Mesendoderm (in vitro differentiated cells): Measurements from ENCODE around the gene MYBPC3.

Experiments used
- DNase-seq: peaks from one replicate; pipeline ENCODE4 v3.0.0; 2013
- H2AK5ac ChIP-seq: 2 replicates; pipeline ENCODE4 v1.6.1; 2013; ENCODE audit warnings: low read length, inconsistent platforms
- H2BK120ac ChIP-seq: 2 replicates; pipeline ENCODE4 v1.6.1; 2013; ENCODE audit warnings: low read depth, mild to moderate bottlenecking, low read length, moderate library complexity, mixed read lengths
- H2BK15ac ChIP-seq: replicated peaks from 2 replicates; pipeline ENCODE4 v1.6.1; 2013; ENCODE audit warnings: low read depth, mild to moderate bottlenecking, moderate library complexity
- H2BK5ac ChIP-seq: 2 replicates; pipeline ENCODE4 v1.6.1; 2013; ENCODE audit warnings: low read length, inconsistent platforms
- H3K18ac ChIP-seq: 2 replicates; pipeline ENCODE4 v1.6.1; 2013; ENCODE audit warnings: mild to moderate bottlenecking, low read length, mixed read lengths
- H3K23ac ChIP-seq: one replicate; pipeline ENCODE4 v1.6.1; 2013; ENCODE audit warnings: low read length
- H3K27ac ChIP-seq: 2 replicates; pipeline ENCODE4 v1.5.1; 2013; ENCODE audit warnings: low read depth, mild to moderate bottlenecking, inconsistent platforms, low read length, moderate library complexity
- H3K27me3 ChIP-seq: 2 replicates; pipeline ENCODE4 v1.6.1; 2013; ENCODE audit warnings: low read length, control low read depth, mild to moderate bottlenecking, inconsistent platforms; ENCODE audit not compliant: insufficient read depth, poor library complexity
- H3K36me3 ChIP-seq: 2 replicates; pipeline ENCODE4 v1.6.1; 2013; ENCODE audit warnings: low read length, inconsistent platforms; ENCODE audit not compliant: control insufficient read depth, insufficient read depth
- H3K4ac ChIP-seq: one replicate; pipeline ENCODE4 v1.6.1; 2013; ENCODE audit warnings: low read depth, mild to moderate bottlenecking, low read length, moderate library complexity
- H3K4me1 ChIP-seq: 2 replicates; pipeline ENCODE4 v1.6.1; 2013; ENCODE audit warnings: low read depth, low read length, inconsistent platforms; ENCODE audit not compliant: control insufficient read depth
- H3K4me2 ChIP-seq: 2 replicates; pipeline ENCODE4 v1.6.1; 2013; ENCODE audit warnings: low read length
- H3K4me3 ChIP-seq: 2 replicates; pipeline ENCODE4 v1.5.1; 2013; ENCODE audit warnings: mild to moderate bottlenecking, low read length
- H3K56ac ChIP-seq: one replicate; pipeline ENCODE4 v1.6.1; 2013; ENCODE audit warnings: low read length
- H3K79me1 ChIP-seq: 2 replicates; pipeline ENCODE4 v1.6.1; 2013; ENCODE audit warnings: low read length, inconsistent platforms
- H3K79me2 ChIP-seq: 2 replicates; pipeline ENCODE4 v1.6.1; 2013; ENCODE audit warnings: mild to moderate bottlenecking, low read length; ENCODE audit not compliant: control insufficient read depth, insufficient read depth
- H3K9ac ChIP-seq: 2 replicates; pipeline ENCODE4 v1.6.1; 2013; ENCODE audit warnings: low read length, inconsistent platforms
- H4K5ac ChIP-seq: one replicate; pipeline ENCODE4 v1.6.1; 2013; ENCODE audit warnings: low read length
- H4K8ac ChIP-seq: one replicate; pipeline ENCODE4 v1.6.1; 2013; ENCODE audit warnings: low read depth, mild to moderate bottlenecking, control low read depth, low read length, moderate library complexity
- WGBS: extraction: QIAGEN DNeasy Blood & Tissue Kit; methylation state at CpG from one replicate; pipeline ENCODE4 v1.1.7; 2013; ENCODE audit warnings: low lambda C conversion rate, missing lambda C conversion rate; ENCODE audit not compliant: insufficient coverage; ENCODE audit errors: extremely low coverage; 5-methylcytosine and 5-hydroxymethylcytosine counted together

The MYBPC3 gene

DNA sequence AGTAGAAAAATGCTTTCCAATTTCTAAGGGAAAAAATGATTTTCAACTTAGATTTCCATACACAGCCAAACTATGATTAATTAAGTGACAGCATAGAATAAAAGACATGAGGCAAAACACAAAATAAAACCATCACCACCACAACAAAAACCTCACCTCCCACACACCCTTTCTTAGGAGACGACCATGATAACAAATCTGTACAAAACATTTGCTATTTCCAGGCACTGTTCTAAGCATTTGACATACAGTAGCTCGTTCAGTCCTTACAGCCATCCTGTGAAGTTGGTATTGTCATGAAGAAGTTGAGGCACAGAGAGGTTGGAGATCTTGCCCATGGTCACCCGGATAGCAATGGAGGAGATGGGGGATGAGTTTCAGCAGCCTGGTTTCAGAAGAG lies 17.2 kb upstream of the MYBPC3 start:
- H3K23ac ChIP-seq = no peak overlapping the region
- no CpG with 5 or more reads among the region's 3 CpGs for WGBS
- no peak overlapping the region for H3K27ac ChIP-seq
- H2BK120ac ChIP-seq = no peak overlapping the region
- no peaks in the 10 kb centered on the region for H3K27me3 ChIP-seq
- no peak overlapping the region for H3K4me2 ChIP-seq
- DNase-seq = no peak
- no peak overlapping the region for H3K4ac ChIP-seq
- H3K79me2 ChIP-seq = no peaks in the 10 kb centered on the region
- H3K79me1 ChIP-seq = no peaks in the 10 kb centered on the region
- no peak overlapping the region for H4K5ac ChIP-seq
- no peak overlapping the region for H3K4me3 ChIP-seq
- H2AK5ac ChIP-seq = no peak overlapping the region
- H3K4me1 ChIP-seq = no peaks in the 10 kb centered on the region
- no peak overlapping the region for H2BK5ac ChIP-seq
- H3K9ac ChIP-seq = no peak overlapping the region
- no peak overlapping the region for H3K18ac ChIP-seq
- no peak overlapping the region for H2BK15ac ChIP-seq
- H3K56ac ChIP-seq = no peak overlapping the region
- no peak overlapping the region for H4K8ac ChIP-seq
- H3K36me3 ChIP-seq = no peaks in the 10 kb centered on the region

DNA sequence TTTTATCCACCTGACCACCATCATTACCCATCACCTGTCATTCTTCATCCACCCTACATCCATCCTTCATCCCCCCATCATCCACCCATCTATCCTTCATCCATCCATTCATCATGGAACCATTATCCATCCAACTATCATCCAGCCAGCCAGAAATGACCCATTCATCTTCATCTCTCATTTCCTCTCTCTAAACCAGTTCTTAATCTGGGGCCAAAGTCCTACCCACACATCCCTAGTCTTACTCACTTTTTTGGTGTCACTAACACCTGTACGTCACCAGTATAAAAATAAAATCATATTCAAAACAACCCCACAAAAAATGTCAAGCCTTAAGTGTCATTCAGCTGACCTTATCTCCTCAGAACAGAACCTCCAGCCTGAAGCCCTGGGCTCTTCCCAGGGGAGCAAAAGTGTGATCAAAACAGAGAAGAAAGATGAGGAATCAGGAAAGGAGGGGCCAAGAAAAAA lies 13.6 kb upstream of the MYBPC3 start:
- Histone ChIP-seq H3K4me1 (no peaks in the 10 kb centered on the region), H3K56ac (no peak overlapping the region), H3K4me3 (no peak overlapping the region), H3K79me1 (no peaks in the 10 kb centered on the region), H3K36me3 (no peaks in the 10 kb centered on the region), H2BK120ac (no peak overlapping the region), H3K23ac (no peak overlapping the region), H3K9ac (no peak overlapping the region), H3K79me2 (no peaks in the 10 kb centered on the region), H3K4me2 (no peak overlapping the region), H4K8ac (no peak overlapping the region), H4K5ac (no peak overlapping the region), H3K27me3 (no peaks in the 10 kb centered on the region), H3K27ac (no peak overlapping the region), H2BK5ac (no peak overlapping the region), H3K4ac (no peak overlapping the region), H2BK15ac (no peak overlapping the region), H3K18ac (no peak overlapping the region), H2AK5ac (no peak overlapping the region)
- DNase-seq = no peak
- 100% methylated on average over 1 of the region's 1 CpG for WGBS

DNA sequence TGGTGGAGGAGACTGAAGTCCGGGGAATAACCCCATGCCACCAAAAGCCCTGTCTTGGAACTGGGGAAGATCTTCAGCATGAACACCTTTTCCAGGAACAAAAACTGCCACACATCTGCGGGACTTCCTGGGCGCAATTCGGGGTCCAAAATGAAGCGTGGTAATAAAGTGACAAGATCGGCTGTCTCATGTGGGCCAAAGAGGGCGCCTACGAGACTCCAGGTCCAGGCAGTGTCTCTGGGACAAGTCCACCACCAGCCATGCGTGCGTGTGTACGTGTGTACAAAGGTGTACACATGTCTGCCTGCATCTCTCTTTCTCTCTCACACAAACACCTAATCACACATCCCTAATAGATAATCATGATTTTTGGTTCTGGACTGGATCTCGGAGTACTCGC lies 8.9 kb upstream of the MYBPC3 start:
- Histone ChIP-seq H3K27ac (no peak overlapping the region), H3K4me3 (no peak overlapping the region), H3K27me3 (no peaks in the 10 kb centered on the region), H2BK120ac (no peak overlapping the region), H3K9ac (no peak overlapping the region), H4K5ac (no peak overlapping the region), H2BK15ac (no peak overlapping the region), H3K23ac (no peak overlapping the region), H3K18ac (no peak overlapping the region), H3K36me3 (no peaks in the 10 kb centered on the region), H2AK5ac (no peak overlapping the region), H3K4me2 (no peak overlapping the region), H3K56ac (no peak overlapping the region), H2BK5ac (no peak overlapping the region), H3K4ac (no peak overlapping the region), H3K79me1 (no peaks in the 10 kb centered on the region), H3K79me2 (no peaks in the 10 kb centered on the region), H4K8ac (no peak overlapping the region), H3K4me1 (no peaks in the 10 kb centered on the region)
- no peak for DNase-seq
- no CpG with 5 or more reads among the region's 13 CpGs for WGBS

DNA sequence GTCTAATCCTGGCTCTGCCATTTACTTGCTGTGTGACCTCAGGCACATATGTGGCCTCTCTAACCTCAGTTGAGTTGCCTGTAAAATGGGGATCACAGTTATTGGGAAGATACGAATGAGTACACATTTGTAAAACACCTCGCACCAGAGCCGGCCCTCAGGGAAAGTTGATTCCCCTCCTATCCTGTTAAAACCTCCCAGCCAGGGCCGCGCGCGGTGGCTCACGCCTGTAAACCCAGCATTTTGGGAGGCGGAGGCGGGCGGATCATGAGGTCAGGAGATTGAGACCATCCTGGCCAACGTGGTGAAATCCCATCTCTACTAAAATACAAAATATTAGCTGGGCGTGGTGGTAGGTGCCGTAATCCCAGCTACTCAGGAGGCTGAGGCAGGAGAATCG lies 7.8 kb upstream of the MYBPC3 start:
- Histone ChIP-seq H2BK15ac (no peak overlapping the region), H2BK120ac (no peak overlapping the region), H3K9ac (no peak overlapping the region), H3K27ac (no peak overlapping the region), H3K4me1 (no peaks in the 10 kb centered on the region), H3K56ac (no peak overlapping the region), H3K18ac (no peak overlapping the region), H2AK5ac (no peak overlapping the region), H4K5ac (no peak overlapping the region), H3K36me3 (no peaks in the 10 kb centered on the region), H3K4ac (no peak overlapping the region), H2BK5ac (no peak overlapping the region), H4K8ac (no peak overlapping the region), H3K27me3 (no peaks in the 10 kb centered on the region), H3K4me3 (no peak overlapping the region), H3K23ac (no peak overlapping the region), H3K79me1 (no peaks in the 10 kb centered on the region), H3K4me2 (no peak overlapping the region), H3K79me2 (no peaks in the 10 kb centered on the region)
- no CpG with 5 or more reads among the region's 15 CpGs for WGBS
- no peak for DNase-seq

DNA sequence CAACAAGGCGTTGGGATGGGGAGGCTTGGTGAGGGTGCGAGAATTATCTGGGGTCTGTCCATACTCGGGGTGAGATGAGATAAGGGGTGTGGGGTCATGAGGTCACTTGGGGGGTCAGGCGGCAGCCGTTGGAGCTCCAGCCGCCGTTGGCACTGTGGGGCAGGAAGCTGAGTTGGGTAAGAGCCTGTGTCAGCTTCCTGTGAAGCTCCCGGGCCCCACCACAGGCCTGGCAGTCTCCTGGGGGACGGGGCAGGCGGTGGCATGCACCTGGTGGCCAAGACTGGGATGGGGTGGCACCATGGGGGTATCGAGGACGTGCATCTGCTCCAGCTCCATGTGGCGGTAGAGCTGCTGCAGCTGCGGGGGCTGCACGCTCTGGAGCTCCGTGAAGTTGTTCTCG lies 7.1 kb upstream of the MYBPC3 start:
- Histone ChIP-seq H3K23ac (no peak overlapping the region), H3K18ac (no peak overlapping the region), H2AK5ac (no peak overlapping the region), H2BK15ac (no peak overlapping the region), H3K56ac (no peak overlapping the region), H3K4ac (no peak overlapping the region), H3K4me2 (no peak overlapping the region), H3K27me3 (no peaks in the 10 kb centered on the region), H3K36me3 (no peaks in the 10 kb centered on the region), H2BK5ac (no peak overlapping the region), H3K27ac (no peak overlapping the region), H2BK120ac (no peak overlapping the region), H3K79me1 (no peaks in the 10 kb centered on the region), H3K4me1 (no peaks in the 10 kb centered on the region), H3K79me2 (no peaks in the 10 kb centered on the region), H4K8ac (no peak overlapping the region), H3K9ac (no peak overlapping the region), H3K4me3 (no peak overlapping the region), H4K5ac (no peak overlapping the region)
- DNase-seq = no peak
- no CpG with 5 or more reads among the region's 17 CpGs for WGBS

DNA sequence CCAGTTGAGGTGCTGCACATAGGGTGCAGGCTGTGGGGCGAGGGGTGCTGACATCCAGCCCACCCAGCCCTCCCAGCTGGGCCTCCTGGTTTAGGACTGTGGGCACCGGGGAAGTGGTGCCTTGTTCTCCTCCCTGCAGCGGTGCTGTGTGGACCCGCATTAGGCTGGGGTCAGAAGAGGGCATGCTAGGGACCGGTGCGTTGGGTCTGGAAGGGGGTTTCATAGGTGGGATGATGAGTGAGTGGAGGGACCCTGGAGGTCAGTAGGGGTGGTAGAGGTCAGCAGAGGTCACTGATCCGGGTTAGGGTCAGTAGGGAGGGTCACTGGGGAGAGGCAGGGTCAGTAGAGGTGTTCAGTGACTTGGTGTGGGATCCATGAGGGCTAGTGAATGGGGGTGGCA lies 6.7 kb upstream of the MYBPC3 start:
- Histone ChIP-seq H2BK120ac (no peak overlapping the region), H3K79me1 (no peaks in the 10 kb centered on the region), H3K4ac (no peak overlapping the region), H3K4me1 (no peaks in the 10 kb centered on the region), H3K36me3 (no peaks in the 10 kb centered on the region), H3K9ac (no peak overlapping the region), H4K5ac (no peak overlapping the region), H2AK5ac (no peak overlapping the region), H3K4me2 (no peak overlapping the region), H2BK15ac (no peak overlapping the region), H3K56ac (no peak overlapping the region), H3K27ac (no peak overlapping the region), H3K18ac (no peak overlapping the region), H4K8ac (no peak overlapping the region), H3K23ac (no peak overlapping the region), H3K27me3 (no peaks in the 10 kb centered on the region), H2BK5ac (no peak overlapping the region), H3K79me2 (no peaks in the 10 kb centered on the region), H3K4me3 (no peak overlapping the region)
- no peak for DNase-seq
- WGBS = no CpG with 5 or more reads among the region's 7 CpGs
